Tibial nerve (tissue), 4 donors: ENCODE results near the gene RYR1.
"Not testable (repeated sequence)": the region's sequence is repeated elsewhere in the genome, so short reads cannot be mapped to it uniquely, and the experiment has no call there.

Source experiments
- EP300 ChIP-seq, 2 donors: sonication (generic); formaldehyde crosslinking; IDR thresholded peaks; one replicate each; pipeline ENCODE4 v1.6.1; 2017; ENCODE audit warnings: antibody characterized with exemption in 2 of 2, mild to moderate bottlenecking in 1 of 2
- TF ChIP-seq, protein P1 (sequence below), 5 experiments: fragments of 200-600 bp in 3 of 5; fragments of 450-650 bp in 2 of 5; sonication (generic) in 3 of 5; IDR thresholded peaks; one replicate each; pipeline ENCODE4 v1.5.1; 2016 to 2019; ENCODE audit warnings: antibody characterized with exemption in 5 of 5, mild to moderate bottlenecking in 3 of 5, moderate library complexity in 2 of 5

GRCh38 chr19:38427035-38427677, 6.3 kb upstream of the RYR1 start:
- TF ChIP-seq, protein P1, sequence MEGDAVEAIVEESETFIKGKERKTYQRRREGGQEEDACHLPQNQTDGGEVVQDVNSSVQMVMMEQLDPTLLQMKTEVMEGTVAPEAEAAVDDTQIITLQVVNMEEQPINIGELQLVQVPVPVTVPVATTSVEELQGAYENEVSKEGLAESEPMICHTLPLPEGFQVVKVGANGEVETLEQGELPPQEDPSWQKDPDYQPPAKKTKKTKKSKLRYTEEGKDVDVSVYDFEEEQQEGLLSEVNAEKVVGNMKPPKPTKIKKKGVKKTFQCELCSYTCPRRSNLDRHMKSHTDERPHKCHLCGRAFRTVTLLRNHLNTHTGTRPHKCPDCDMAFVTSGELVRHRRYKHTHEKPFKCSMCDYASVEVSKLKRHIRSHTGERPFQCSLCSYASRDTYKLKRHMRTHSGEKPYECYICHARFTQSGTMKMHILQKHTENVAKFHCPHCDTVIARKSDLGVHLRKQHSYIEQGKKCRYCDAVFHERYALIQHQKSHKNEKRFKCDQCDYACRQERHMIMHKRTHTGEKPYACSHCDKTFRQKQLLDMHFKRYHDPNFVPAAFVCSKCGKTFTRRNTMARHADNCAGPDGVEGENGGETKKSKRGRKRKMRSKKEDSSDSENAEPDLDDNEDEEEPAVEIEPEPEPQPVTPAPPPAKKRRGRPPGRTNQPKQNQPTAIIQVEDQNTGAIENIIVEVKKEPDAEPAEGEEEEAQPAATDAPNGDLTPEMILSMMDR (IDR thresholded peaks at IDR 0.05) = not testable (repeated sequence)
- not testable (repeated sequence) for TF ChIP-seq EP300 (IDR thresholded peaks at IDR 0.05)
